GM18505 (cell line): ENCODE data around the gene KCNB1.

ENCODE experiments used
- ATAC-seq: cut with Tn5 transposase; IDR thresholded peaks from one replicate; pipeline ENCODE4 v1.9.1; 2021; ENCODE audit not compliant: unreplicated experiment
- POLR2A ChIP-seq: IDR thresholded peaks from 4 replicates; pipeline ENCODE4 v1.6.1; 2011; ENCODE audit warnings: borderline replicate concordance; ENCODE audit not compliant: insufficient read depth, insufficient read length; ENCODE audit errors: extremely low read depth

The KCNB1 gene

GRCh38 chr20:49471397-49471796 lies 11.1 kb downstream of the KCNB1 start:
- no peak for ATAC-seq
- TF ChIP-seq POLR2A = no peak

- TF ChIP-seq POLR2A = no peak
- ATAC-seq = no peak
These were observed 11.5 kb downstream of the KCNB1 start for GRCh38 chr20:49470922-49471321.

- ATAC-seq = no peak
- TF ChIP-seq POLR2A = no peak
These were observed 13.4 kb downstream of the KCNB1 start for GRCh38 chr20:49469060-49469459.

GRCh38 chr20:49468412-49468811 lies 14.1 kb downstream of the KCNB1 start:
- no peak for TF ChIP-seq POLR2A
- no peak for ATAC-seq

- ATAC-seq = no peak
- TF ChIP-seq POLR2A = no peak
These were observed 16.2 kb downstream of the KCNB1 start for GRCh38 chr20:49466114-49466912.

- no peak for ATAC-seq
- TF ChIP-seq POLR2A = no peak
These were observed 17.9 kb downstream of the KCNB1 start for GRCh38 chr20:49464556-49464955.

- no peak for TF ChIP-seq POLR2A
These were observed 19.8 kb downstream of the KCNB1 start for GRCh38 chr20:49462626-49463025.

GRCh38 chr20:49461894-49462620 lies 20.4 kb downstream of the KCNB1 start:
- no peak for TF ChIP-seq POLR2A
- no peak for ATAC-seq

More at GRCh38 chr20:49462626-49463025, 19.8 kb downstream of the KCNB1 start:
- no peak for ATAC-seq

- TF ChIP-seq POLR2A = no peak
- no peak for ATAC-seq
These were observed 21.6 kb downstream of the KCNB1 start for GRCh38 chr20:49460916-49461315.

GRCh38 chr20:49460131-49460530 lies 22.3 kb downstream of the KCNB1 start:
- TF ChIP-seq POLR2A = no peak
- ATAC-seq = no peak

GRCh38 chr20:49459684-49460083 lies 22.8 kb downstream of the KCNB1 start:
- ATAC-seq = no peak
- TF ChIP-seq POLR2A = no peak

GRCh38 chr20:49457444-49457843 lies 25.0 kb downstream of the KCNB1 start:
- no peak for TF ChIP-seq POLR2A
- no peak for ATAC-seq

GRCh38 chr20:49456646-49457045 lies 25.8 kb downstream of the KCNB1 start:
- no peak for ATAC-seq
- no peak for TF ChIP-seq POLR2A

- TF ChIP-seq POLR2A = no peak
- no peak for ATAC-seq
These were observed 26.8 kb downstream of the KCNB1 start for GRCh38 chr20:49455691-49456090.
